ENCODE results near the gene CLCN4.

Gene CLCN4

DNA sequence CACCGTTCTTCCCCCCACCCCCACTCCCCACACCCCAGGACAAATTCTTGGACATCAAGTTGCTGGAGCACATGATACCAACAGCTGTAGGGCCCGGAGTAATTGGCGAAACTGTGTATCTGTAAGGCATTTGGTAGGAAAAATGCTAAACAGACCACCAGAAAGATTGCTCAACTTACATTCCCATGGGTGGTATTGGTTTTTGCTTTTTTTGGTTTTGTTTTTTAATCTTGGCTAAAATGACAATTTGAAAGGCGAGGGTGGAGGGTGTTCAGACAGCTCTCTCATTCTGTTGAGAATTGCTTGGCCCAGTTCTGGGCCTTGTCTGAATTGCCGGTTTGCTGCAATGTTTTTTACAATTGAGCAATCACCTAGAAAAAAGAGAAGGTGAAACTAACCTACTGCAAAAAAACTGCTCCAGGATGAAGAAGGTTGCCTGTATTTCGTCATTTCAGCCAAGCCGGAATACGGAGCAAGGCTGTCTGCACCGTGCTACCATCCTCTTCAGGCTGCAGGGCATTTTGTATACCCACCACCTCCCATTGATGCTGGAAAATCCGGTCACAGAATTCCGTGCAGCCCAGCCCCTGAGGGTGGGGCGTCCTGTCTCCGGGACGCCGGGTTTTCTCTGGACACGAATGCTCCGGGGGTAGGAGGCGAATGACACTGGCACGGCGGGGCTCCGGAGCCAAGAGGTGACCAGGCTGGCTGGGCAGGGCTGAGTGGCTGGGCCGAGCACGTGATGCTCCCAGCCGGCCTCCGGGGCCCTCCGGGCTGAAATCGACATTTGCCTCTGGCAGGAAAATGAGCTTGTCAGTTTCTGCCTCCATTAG is at the start of gene CLCN4:
TSS of gene CLCN4 (plus strand) at position 777 of the 833 bp plus-strand sequence. CDS start 28,058 bp downstream, outside the sequence.
- no peak for DNase-seq (ENCODE audit: low read depth)

- no peak for DNase-seq (ENCODE audit: low read depth)
These were observed 49.3 kb upstream of the CLCN4 start for GRCh38 chrX:10107483-10107882.

- DNase-seq (ENCODE audit: low read depth): no peak
These were observed 48.5 kb upstream of the CLCN4 start for GRCh38 chrX:10108288-10108687.

DNA sequence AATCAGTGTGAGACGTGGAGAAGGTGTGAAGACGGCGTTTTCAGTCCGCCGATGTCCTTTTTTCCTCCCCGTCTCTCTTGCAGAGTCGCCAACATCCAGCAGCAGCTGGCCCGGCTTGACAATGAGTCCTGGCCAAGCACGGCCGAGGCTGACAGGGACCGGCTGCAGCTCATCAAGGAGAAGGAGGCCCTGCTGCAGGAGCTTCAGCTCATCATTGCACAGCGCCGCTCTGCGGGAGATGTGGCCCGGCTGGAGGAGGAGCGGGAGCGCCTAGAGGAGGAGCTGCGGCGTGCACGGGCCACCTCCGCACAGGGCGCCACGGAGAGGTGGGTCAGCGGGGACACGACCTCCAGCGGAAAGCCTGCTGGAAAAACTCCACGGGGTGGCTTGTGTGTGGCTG is 47.1 kb upstream of the CLCN4 start:
- no peak for DNase-seq (ENCODE audit: low read depth)

DNA sequence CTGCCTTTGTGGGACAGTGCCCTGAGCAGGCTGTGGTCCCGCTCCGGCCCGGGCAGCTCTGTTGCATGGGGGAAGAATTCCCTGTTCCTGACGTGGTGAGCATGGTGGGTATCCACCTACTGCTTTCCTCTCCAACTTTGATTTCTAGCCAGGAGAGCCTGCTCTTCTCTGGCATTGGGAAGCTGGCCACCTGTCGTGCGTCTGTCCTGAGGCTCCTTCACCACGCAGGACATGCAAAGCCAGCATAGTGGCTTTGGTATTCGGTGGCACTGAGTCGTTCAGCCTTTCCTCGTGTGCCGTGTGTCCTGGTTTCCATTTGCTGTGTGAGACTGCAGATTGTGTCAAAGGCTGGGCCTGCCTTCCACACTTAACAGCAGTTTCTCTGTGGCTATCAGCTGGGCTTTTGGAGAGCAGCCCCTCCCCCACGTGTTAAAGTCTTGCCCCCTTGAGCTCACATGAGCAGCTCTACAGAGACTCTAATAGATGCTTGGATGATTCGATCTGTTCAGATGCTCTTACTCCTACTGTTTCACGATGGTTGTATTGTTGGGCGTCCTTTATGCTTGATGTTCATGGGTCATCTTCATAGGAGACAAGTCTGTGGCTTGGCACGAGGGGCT is 46.3 kb upstream of the CLCN4 start:
- no peak for DNase-seq (ENCODE audit: low read depth)

- peak; percentile 34 for DNase-seq (ENCODE audit: low read depth)
These were observed 45.8 kb upstream of the CLCN4 start for GRCh38 chrX:10110984-10111363.

DNA sequence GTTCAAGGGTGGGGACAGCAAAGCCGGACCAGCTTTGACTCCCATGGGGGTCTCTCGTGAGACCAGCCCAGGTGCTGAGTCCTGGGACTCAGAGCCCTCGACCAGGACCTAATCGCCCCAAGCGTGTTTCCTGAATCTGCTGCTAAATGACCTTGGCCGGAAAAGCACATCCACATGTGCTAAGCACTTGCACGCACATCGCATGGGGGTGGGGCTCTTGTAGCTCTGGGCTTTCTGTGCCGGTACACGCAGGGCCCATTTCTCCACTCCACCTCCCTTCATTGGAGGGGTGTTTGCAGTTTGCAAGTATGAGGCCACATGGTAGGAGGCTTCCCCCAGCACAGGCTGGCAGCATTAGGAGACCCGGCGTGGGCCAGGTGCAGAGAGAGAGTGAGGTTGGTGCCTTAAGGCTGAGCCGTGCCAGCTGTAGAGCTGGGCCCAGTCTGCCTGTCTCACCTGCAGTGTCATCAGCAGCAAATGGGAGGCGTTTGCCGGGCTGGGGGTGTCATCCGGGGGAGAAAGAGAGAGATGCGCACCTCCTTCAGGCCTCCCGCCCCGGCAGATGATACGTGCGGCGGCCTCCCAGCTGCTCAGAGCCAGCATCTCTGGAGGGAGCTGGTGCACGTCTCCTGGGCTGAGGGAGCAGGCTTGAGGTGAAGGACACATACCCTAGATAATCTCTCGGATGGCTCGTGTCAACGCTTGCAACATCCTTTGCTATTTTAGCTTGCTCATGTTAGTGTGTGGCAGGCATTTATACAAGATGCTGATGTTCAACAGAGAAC is 45.2 kb upstream of the CLCN4 start:
- DNase-seq (ENCODE audit: low read depth): peak; percentile 44

GRCh38 chrX:10112510-10112909 is 44.3 kb upstream of the CLCN4 start:
- no peak for DNase-seq (ENCODE audit: low read depth)

DNA sequence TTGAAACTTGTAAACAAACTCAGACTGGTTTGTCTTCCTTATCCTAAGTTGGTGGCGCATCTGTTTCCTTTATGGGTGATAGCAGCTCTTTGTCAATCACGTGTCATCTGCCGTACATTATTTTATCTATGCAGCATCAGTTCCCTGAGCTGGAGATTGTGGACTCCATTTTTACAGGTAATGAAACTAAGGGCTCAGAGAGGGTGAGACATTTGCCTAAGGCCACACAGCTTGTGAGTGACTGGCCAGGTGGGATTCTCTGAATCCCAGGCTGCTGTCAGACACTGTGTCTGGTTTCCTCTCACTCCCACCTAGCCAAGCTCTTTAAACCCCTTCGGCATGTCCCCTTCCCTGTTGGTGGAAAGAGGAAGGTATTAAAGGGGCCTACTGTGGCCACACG is 41.7 kb upstream of the CLCN4 start:
- DNase-seq (ENCODE audit: low read depth): no peak

GRCh38 chrX:10117301-10117700 is 39.5 kb upstream of the CLCN4 start:
- no peak for DNase-seq (ENCODE audit: low read depth)

DNA sequence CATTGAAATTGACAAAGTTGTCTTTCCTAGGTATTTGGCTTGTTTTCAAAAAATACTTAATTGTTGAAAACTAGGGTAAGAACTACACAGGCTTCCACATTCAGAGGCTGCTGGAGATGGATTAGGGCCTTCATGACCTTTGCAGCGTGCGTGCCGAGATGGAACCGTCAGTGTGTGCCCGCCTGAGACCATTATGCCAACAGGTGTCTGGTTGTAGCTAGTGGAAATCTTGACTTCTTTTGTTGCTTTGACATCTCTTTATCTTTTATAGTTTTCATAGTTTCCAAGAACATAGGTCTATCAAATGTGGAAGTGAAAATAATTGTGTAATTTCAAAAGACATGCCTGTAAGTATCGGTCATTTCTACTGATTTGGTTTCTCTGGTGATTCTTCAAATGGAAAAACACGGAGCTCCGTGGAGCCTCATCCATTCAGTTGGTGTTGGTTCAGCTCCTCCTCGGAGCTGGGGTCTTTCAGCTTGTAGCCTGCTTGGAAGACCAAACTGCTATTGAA is 38.9 kb upstream of the CLCN4 start:
- no peak for DNase-seq (ENCODE audit: low read depth)

GRCh38 chrX:10118530-10118929 is 38.2 kb upstream of the CLCN4 start:
- no peak for DNase-seq (ENCODE audit: low read depth)

- peak; percentile 58 for DNase-seq (ENCODE audit: low read depth)
These were observed 37.3 kb upstream of the CLCN4 start for GRCh38 chrX:10119399-10119990.

DNA sequence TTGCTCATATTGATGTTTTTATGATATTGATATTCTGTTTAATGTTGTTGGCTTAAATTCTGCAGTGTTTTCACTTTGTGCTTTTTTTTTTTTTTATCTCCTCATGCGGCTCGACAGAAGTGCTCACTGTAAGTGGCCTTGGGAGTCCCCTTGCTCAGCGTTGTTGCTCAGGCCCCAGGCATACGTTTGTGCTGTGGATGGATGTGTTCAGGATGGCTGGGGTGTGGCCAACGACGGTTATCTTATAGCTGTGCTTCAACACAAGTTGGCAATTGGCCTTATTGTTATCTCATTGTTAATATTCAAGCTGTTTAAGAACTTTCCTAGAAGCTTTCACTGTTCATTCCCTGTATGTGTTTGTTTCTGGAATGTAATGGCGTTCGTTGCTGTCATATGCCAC is 36.4 kb upstream of the CLCN4 start:
- DNase-seq (ENCODE audit: low read depth): no peak

- DNase-seq (ENCODE audit: low read depth): no peak
These were observed 35.9 kb upstream of the CLCN4 start for GRCh38 chrX:10120828-10121227.

- no peak for DNase-seq (ENCODE audit: low read depth)
These were observed 35.0 kb upstream of the CLCN4 start for GRCh38 chrX:10121787-10122186.

GRCh38 chrX:10124506-10125247 is 32.1 kb upstream of the CLCN4 start:
- no peak for DNase-seq (ENCODE audit: low read depth)

- no peak for DNase-seq (ENCODE audit: low read depth)
These were observed 31.5 kb upstream of the CLCN4 start for GRCh38 chrX:10125248-10125615.

GRCh38 chrX:10126044-10126443 is 30.7 kb upstream of the CLCN4 start:
- no peak for DNase-seq (ENCODE audit: low read depth)

GRCh38 chrX:10126834-10127233 is 29.9 kb upstream of the CLCN4 start:
- no peak for DNase-seq (ENCODE audit: low read depth)

DNA sequence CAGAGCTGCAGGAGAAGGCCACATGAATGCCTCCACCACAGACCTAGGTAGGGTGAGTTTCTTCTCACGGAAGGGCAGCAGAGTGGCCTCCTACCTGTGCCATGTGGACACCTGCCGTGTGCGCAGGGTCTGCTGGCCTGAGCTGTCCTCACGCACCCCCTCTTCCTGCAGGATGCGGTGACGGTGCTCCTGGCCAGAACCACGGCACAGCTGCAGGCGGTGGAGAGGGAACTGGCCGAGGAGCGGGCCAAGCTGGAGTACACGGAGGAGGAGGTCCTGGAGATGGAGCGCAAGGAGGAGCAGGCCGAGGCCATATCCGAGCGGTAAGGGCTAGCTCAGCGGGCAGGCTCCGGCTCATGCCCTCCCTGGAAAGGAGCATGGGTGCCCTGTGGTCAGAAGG is 28.4 kb upstream of the CLCN4 start:
- no peak for DNase-seq (ENCODE audit: low read depth)

GRCh38 chrX:10129229-10129628 is 27.5 kb upstream of the CLCN4 start:
- DNase-seq (ENCODE audit: low read depth): no peak

Measured in activated T-cell treated with anti-CD3 and anti-CD28 coated beads for 1 hour (primary cell).